T-helper 1 cell treated with Interleukin-12 subunit alpha and Interleukin-12 subunit beta and Interleukin-4 antibody, amounts not matched to agents 30 μg/mL and 1 μg/mL, for 36 hours (primary cell): ENCODE results near the gene RHBDL1.
A peak's percentile ranks its signal among the peaks of the same experiment; 100 is the strongest.

ENCODE experiments used
- H3K27ac Mint-ChIP-seq: one replicate; pipeline ENCODE4 v1.8.0; 2021; ENCODE audit warnings: mild to moderate bottlenecking, mixed read lengths
- H3K27me3 Mint-ChIP-seq: one replicate; pipeline ENCODE4 v1.8.0; 2021; ENCODE audit warnings: low read depth, mixed read lengths
- H3K36me3 Mint-ChIP-seq: one replicate; pipeline ENCODE4 v1.8.0; 2021; ENCODE audit warnings: low read depth, mixed read lengths
- H3K4me1 Mint-ChIP-seq: one replicate; pipeline ENCODE4 v1.8.0; 2021; ENCODE audit warnings: low read depth, mixed read lengths
- H3K4me3 Mint-ChIP-seq: one replicate; pipeline ENCODE4 v1.8.0; 2021; ENCODE audit warnings: mild to moderate bottlenecking, moderate library complexity, mixed read lengths
- H3K9me3 Mint-ChIP-seq: one replicate; pipeline ENCODE4 v1.8.0; 2021; ENCODE audit warnings: mixed read lengths

Gene RHBDL1

GRCh38 chr16:633336-634050 lies 42.0 kb upstream of the RHBDL1 start:
- Mint-ChIP-seq H3K9me3 (no peaks in the 10 kb centered on the region), H3K36me3 (no peaks in the 10 kb centered on the region), H3K27me3 (peaks cover 5% of the 10 kb centered on the region), H3K4me1 (peaks cover 7% of the 10 kb centered on the region), H3K4me3 (no peak overlapping the region), H3K27ac (no peak overlapping the region)

- Mint-ChIP-seq H3K36me3 (no peaks in the 10 kb centered on the region), H3K27me3 (peaks cover 5% of the 10 kb centered on the region), H3K27ac (no peak overlapping the region), H3K4me1 (peaks cover 7% of the 10 kb centered on the region), H3K4me3 (peak overlapping the region; percentile 60), H3K9me3 (no peaks in the 10 kb centered on the region)
Observed at GRCh38 chr16:634051-634670, 41.3 kb upstream of the RHBDL1 start.

- H3K9me3 Mint-ChIP-seq: no peaks in the 10 kb centered on the region
- H3K4me3 Mint-ChIP-seq: peak overlapping the region; percentile 65
- H3K4me1 Mint-ChIP-seq: peaks cover 7% of the 10 kb centered on the region
- peak overlapping the region; percentile 70 for H3K27ac Mint-ChIP-seq
- no peaks in the 10 kb centered on the region for H3K36me3 Mint-ChIP-seq
- H3K27me3 Mint-ChIP-seq: peaks cover 5% of the 10 kb centered on the region
Observed at GRCh38 chr16:634996-635395, 40.5 kb upstream of the RHBDL1 start.

GRCh38 chr16:635573-636205 lies 39.8 kb upstream of the RHBDL1 start:
- Mint-ChIP-seq H3K27me3 (peaks cover 5% of the 10 kb centered on the region), H3K27ac (no peak overlapping the region), H3K4me3 (peak overlapping the region; percentile 37), H3K4me1 (peaks cover 10% of the 10 kb centered on the region), H3K9me3 (no peaks in the 10 kb centered on the region), H3K36me3 (no peaks in the 10 kb centered on the region)

- peaks cover 10% of the 10 kb centered on the region for H3K4me1 Mint-ChIP-seq
- H3K27ac Mint-ChIP-seq: peak within 1 kb of the TSS; percentile 94
- H3K36me3 Mint-ChIP-seq: no peaks in the 10 kb centered on the region
- peaks cover 5% of the 10 kb centered on the region for H3K27me3 Mint-ChIP-seq
- peak within 1 kb of the TSS; percentile 84 for H3K4me3 Mint-ChIP-seq
- H3K9me3 Mint-ChIP-seq: no peaks in the 10 kb centered on the region
Observed at GRCh38 chr16:636206-637080, 39.0 kb upstream of the RHBDL1 start, which contains the start of gene METTL26. Gene METTL26, minus strand, starts transcription at chr16:636305. Its CDS starts 15 bp downstream, at chr16:636290.

- Mint-ChIP-seq H3K4me1 (peaks cover 9% of the 10 kb centered on the region), H3K27ac (no peak overlapping the region), H3K36me3 (no peaks in the 10 kb centered on the region), H3K4me3 (peak overlapping the region; percentile 84), H3K9me3 (no peaks in the 10 kb centered on the region), H3K27me3 (peaks cover 5% of the 10 kb centered on the region)
Observed at GRCh38 chr16:637081-638018, 38.1 kb upstream of the RHBDL1 start.

- Mint-ChIP-seq H3K4me3 (no peak overlapping the region), H3K36me3 (no peaks in the 10 kb centered on the region), H3K27ac (no peak overlapping the region), H3K4me1 (peaks cover 9% of the 10 kb centered on the region), H3K9me3 (no peaks in the 10 kb centered on the region), H3K27me3 (peaks cover 5% of the 10 kb centered on the region)
Observed at GRCh38 chr16:638034-638543, 37.4 kb upstream of the RHBDL1 start.

GRCh38 chr16:638836-639235 lies 36.6 kb upstream of the RHBDL1 start:
- Mint-ChIP-seq H3K27me3 (peaks cover 5% of the 10 kb centered on the region), H3K4me1 (peaks cover 11% of the 10 kb centered on the region), H3K27ac (no peak overlapping the region), H3K4me3 (no peak overlapping the region), H3K36me3 (no peaks in the 10 kb centered on the region), H3K9me3 (no peaks in the 10 kb centered on the region)

GRCh38 chr16:640614-641013 lies 34.9 kb upstream of the RHBDL1 start:
- Mint-ChIP-seq H3K27me3 (peaks cover 5% of the 10 kb centered on the region), H3K27ac (no peak overlapping the region), H3K4me1 (peaks cover 15% of the 10 kb centered on the region), H3K36me3 (no peaks in the 10 kb centered on the region), H3K9me3 (no peaks in the 10 kb centered on the region), H3K4me3 (peak overlapping the region; percentile 65)

GRCh38 chr16:641326-642188 lies 33.9 kb upstream of the RHBDL1 start, which contains the start of gene MCRIP2:
Gene MCRIP2, plus strand, starts transcription at chr16:641828. Its CDS starts 164 bp downstream, at chr16:641992.
- peaks cover 2% of the 10 kb centered on the region for H3K27me3 Mint-ChIP-seq

GRCh38 chr16:642189-643049 lies 33.1 kb upstream of the RHBDL1 start:
- peaks cover 11% of the 10 kb centered on the region for H3K4me1 Mint-ChIP-seq
- peak overlapping the region; percentile 70 for H3K4me3 Mint-ChIP-seq
- H3K27ac Mint-ChIP-seq: peak overlapping the region; percentile 20

More at GRCh38 chr16:641326-642188, 33.9 kb upstream of the RHBDL1 start, which contains the start of gene MCRIP2:
- H3K27ac Mint-ChIP-seq: peak within 1 kb of the TSS; percentile 20
- no peaks in the 10 kb centered on the region for H3K36me3 Mint-ChIP-seq
- H3K4me3 Mint-ChIP-seq: peak within 1 kb of the TSS; percentile 70
- H3K4me1 Mint-ChIP-seq: peaks cover 12% of the 10 kb centered on the region
- no peaks in the 10 kb centered on the region for H3K9me3 Mint-ChIP-seq

GRCh38 chr16:643050-643368 lies 32.5 kb upstream of the RHBDL1 start:
- Mint-ChIP-seq H3K36me3 (no peaks in the 10 kb centered on the region), H3K27ac (no peak overlapping the region), H3K4me1 (peaks cover 12% of the 10 kb centered on the region), H3K4me3 (peak overlapping the region; percentile 70), H3K27me3 (no peaks in the 10 kb centered on the region), H3K9me3 (no peaks in the 10 kb centered on the region)

More at GRCh38 chr16:642189-643049, 33.1 kb upstream of the RHBDL1 start:
- Mint-ChIP-seq H3K9me3 (no peaks in the 10 kb centered on the region), H3K36me3 (no peaks in the 10 kb centered on the region), H3K27me3 (no peaks in the 10 kb centered on the region)
